HepG2 (cell line): Measurements from ENCODE around the gene HDAC10. TPM values are rescaled to one million over a fixed set of nuclear protein-coding genes. Genes with fewer than 3 reads are reported as not detected.

Experiments
- BRD4 ChIP-seq: sonication (generic); formaldehyde crosslinking; IDR thresholded peaks from 2 replicates; pipeline ENCODE4 v1.4.0; 2020; ENCODE audit warnings: missing genetic modification reagents
- EED ChIP-seq: sonication (generic); formaldehyde crosslinking; IDR thresholded peaks from 2 replicates; pipeline ENCODE4 v1.5.0; 2020; ENCODE audit warnings: mild to moderate bottlenecking, missing genetic modification reagents
- MTF1 ChIP-seq: sonication (generic); formaldehyde crosslinking; IDR thresholded peaks from 2 replicates; pipeline ENCODE4 v1.5.0; 2020; ENCODE audit warnings: missing genetic modification reagents
- TFDP2 ChIP-seq: sonication (generic); formaldehyde crosslinking; IDR thresholded peaks from 2 replicates; pipeline ENCODE4 v1.4.0; 2020; ENCODE audit warnings: missing genetic modification reagents
- TMF1 ChIP-seq: sonication (generic); formaldehyde crosslinking; IDR thresholded peaks from 2 replicates; pipeline ENCODE4 v1.8.1; 2022; ENCODE audit warnings: low read depth, missing genetic modification reagents
- ZBTB49 ChIP-seq: sonication (generic); formaldehyde crosslinking; IDR thresholded peaks from 2 replicates; pipeline ENCODE4 v1.4.0; 2020; ENCODE audit warnings: missing genetic modification reagents, borderline replicate concordance
- ZFP1 ChIP-seq: IDR thresholded peaks from 2 replicates; pipeline ENCODE4 v1.6.1; 2016
- ZHX1 ChIP-seq: sonication (generic); formaldehyde crosslinking; IDR thresholded peaks from 2 replicates; pipeline ENCODE4 v1.8.1; 2022; ENCODE audit warnings: low read depth, mild to moderate bottlenecking, missing genetic modification reagents
- ZNF207 ChIP-seq: fragments of 450-650 bp; IDR thresholded peaks from 2 replicates; pipeline ENCODE4 v1.6.1; 2016; ENCODE audit warnings: antibody characterized with exemption, borderline replicate concordance
- ZNF33B ChIP-seq: sonication (generic); formaldehyde crosslinking; IDR thresholded peaks from 2 replicates; pipeline ENCODE4 v1.5.1; 2020; ENCODE audit warnings: mild to moderate bottlenecking, missing genetic modification reagents
- ZNF883 ChIP-seq: sonication (generic); formaldehyde crosslinking; IDR thresholded peaks from 2 replicates; pipeline ENCODE4 v1.5.1; 2020; ENCODE audit warnings: mild to moderate bottlenecking, missing genetic modification reagents; ENCODE audit errors: not compliant biosample characterization
- polyA plus RNA-seq, 8 experiments: library from polyadenylated mRNA; depleted of rRNA in 3 of 8; stranded (reverse) in 7 of 8; unstranded in 1 of 8; fragments of >200 nt; fragmentation: Illumina TruSeq in 4 of 8; extraction: Trizol in 4 of 8; gene quantifications; 2 replicates each; pipeline versions ENCODE4 v1.2.1 to v1.2.3, GENCODE V29; 2011 to 2016; ENCODE audit warnings: low read depth in 4 of 8, missing spikeins in 1 of 8, mixed read lengths in 1 of 8; ENCODE audit not compliant: insufficient read depth in 1 of 8
- total RNA-seq, 5 experiments: library from RNA; depleted of rRNA; stranded (reverse); fragments of >200 nt; fragmentation: Illumina TruSeq; extraction: Trizol; gene quantifications; 2 replicates each; pipeline ENCODE4 v1.2.3, GENCODE V29; 2016; ENCODE audit warnings: low read depth in 1 of 5

Gene HDAC10
- total and polyA plus RNA-seq, 2 of the 13 experiments (the other 11 are each of a cell fraction or from before 2014, with no cell fraction given) = 13.9 to 14.9 TPM

- no peak for TF ChIP-seq ZHX1 (CRISPR knock-in tag)
- no peak for TF ChIP-seq ZNF33B (CRISPR knock-in tag)
- TF ChIP-seq TFDP2 = no peak
- no peak for TF ChIP-seq TMF1 (CRISPR knock-in tag)
- TF ChIP-seq ZBTB49 (CRISPR knock-in tag) = no peak
- no peak for TF ChIP-seq ZNF883
- TF ChIP-seq ZNF207 = no peak
- TF ChIP-seq EED (CRISPR knock-in tag) = no peak
- TF ChIP-seq MTF1 (CRISPR knock-in tag) = no peak
- no peak for TF ChIP-seq BRD4 (CRISPR knock-in tag)
- no peak for TF ChIP-seq ZFP1 (CRISPR knock-in tag)
These were observed 37.8 kb downstream of the HDAC10 start (continued) for GRCh38 chr22:50213263-50213662.
